NCI-H2171 treated with DMSO at 0.1 percent for 48 hours (cell line): ENCODE measurements around the gene TPM2.

Source experiments
- DNase-seq: peaks from one replicate; lab custom pipeline; 2025; lab: John Stamatoyannopoulos, UW

TPM2 gene

DNA sequence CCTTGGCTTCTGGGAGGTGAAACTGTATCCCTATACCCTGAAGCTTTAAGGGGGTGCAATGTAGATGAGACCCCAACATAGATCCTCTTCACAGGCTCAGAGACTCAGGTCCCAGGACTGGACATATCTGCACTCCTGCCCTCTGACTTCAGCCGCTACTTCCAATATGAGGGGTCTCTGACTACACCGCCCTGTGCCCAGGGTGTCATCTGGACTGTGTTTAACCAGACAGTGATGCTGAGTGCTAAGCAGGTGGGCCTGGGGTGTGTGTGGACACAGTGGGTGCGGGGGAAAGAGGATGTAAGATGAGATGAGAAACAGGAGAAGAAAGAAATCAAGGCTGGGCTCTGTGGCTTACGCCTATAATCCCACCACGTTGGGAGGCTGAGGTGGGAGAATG lies 10.6 kb downstream of the TPM2 start:
- DNase-seq, result no peak

GRCh38 chr9:35675732-35676392 lies 13.9 kb downstream of the TPM2 start:
- DNase-seq, result no peak

- no peak for DNase-seq
These were observed 14.5 kb downstream of the TPM2 start for GRCh38 chr9:35675204-35675603.

GRCh38 chr9:35674025-35674361 lies 15.7 kb downstream of the TPM2 start:
- DNase-seq, result no peak

DNA sequence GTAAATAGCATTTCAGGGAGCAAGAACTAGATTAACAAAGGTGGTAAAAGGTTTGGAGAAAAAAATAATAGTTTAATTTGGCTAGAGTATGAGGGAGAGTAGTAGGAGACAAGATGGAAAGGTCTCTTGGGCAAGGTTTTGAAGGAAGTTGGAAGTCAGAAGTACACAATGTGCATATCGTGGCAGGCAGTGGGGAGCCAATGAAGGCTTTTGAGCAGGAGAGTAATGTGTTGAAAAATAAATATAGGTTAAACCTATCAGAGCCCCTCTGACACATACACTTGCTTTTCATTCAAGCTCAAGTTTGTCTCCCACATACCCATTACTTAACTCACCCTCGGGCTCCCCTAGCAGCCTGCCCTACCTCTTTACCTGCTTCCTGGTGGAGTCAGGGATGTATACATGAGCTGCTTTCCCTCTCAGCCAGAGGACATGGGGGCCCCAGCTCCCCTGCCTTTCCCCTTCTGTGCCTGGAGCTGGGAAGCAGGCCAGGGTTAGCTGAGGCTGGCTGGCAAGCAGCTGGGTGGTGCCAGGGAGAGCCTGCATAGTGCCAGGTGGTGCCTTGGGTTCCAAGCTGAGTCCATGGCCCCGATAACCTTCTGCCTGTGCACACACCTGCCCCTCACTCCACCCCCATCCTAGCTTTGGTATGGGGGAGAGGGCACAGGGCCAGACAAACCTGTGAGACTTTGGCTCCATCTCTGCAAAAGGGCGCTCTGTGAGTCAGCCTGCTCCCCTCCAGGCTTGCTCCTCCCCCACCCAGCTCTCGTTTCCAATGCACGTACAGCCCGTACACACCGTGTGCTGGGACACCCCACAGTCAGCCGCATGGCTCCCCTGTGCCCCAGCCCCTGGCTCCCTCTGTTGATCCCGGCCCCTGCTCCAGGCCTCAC lies 16.3 kb downstream of the TPM2 start, which contains the start of gene CA9:
CA9 (plus strand) TSS at position 797 of the 893 bp plus-strand sequence; CDS start at position 829, 32 bp downstream.
- DNase-seq, result peak; percentile 71

DNA sequence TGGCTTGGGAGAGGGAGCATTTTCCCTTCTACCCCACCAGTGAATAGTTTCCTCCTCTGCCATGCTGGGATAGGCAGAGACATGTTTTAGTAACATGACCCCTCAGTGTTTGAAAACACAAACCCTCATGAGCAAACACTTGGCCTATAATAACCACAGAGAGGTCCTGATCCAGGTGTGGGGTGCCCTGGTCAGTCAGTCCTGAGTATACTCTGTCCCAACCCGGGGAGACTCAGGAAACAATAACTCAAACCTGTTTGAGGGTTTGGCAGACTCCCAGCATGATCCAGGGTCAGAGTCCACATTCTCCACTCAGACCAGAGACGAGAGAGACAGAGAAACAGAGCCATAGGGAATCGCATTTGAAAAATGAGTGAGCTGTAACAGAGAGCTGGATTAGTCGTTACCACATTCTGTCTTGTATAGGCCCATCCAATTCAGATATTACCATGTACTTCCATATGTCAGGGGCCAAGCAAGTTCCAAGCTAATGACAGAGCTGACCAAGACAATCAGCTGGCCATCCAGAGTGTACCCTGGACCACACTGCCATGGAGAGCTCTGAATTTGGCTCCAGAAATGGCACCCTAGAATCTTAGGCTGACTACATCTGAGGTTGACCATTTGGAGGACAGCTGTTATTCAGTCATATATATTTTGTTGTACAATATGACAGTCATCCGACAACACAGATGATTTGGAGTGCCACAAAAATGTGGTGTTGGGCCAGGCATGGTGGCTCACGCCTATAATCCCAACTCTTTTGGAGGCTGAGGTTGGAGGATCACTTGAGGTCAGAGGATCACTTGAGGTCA lies 20.2 kb downstream of the TPM2 start:
- no peak for DNase-seq

DNA sequence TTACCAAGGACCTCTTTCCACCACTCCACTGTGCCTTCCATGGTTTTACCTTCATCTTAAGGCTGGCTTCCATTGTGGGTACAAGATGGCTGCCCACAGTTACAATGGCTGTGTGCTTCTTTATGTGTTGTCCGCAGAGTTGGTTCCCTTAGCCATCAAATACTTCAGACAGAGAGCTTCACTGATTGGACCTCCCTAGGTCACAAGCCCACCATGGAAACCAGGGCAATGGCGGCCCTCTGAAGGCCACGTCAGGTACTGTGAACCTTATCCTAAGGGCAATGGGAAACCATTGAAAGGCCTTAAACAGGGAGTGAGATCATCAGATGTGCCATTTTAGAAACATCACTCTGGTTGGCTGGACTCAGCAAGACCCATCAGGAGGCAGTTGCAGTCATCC lies 21.8 kb downstream of the TPM2 start:
- no peak for DNase-seq

DNA sequence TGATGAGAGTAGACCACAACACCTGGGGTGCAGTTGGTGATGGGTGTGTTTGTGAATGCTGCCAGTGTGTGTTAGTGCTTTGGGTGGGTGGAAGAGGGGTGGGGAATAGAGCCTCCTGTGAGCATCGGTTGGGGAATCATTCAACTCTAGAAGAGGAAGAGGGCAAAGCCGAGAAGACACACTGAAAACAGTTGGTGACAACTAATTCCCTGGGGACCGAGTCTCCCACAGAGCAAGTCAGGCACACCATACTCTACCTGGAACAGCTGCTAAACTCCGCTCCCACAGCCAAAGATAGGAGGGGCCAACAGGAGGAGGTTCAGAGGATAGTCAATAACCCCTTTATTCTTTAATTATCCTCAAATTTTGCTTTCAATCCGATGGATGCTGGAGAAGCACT lies 23.2 kb downstream of the TPM2 start:
- no peak for DNase-seq

GRCh38 chr9:35666045-35666444 lies 23.7 kb downstream of the TPM2 start:
- no peak for DNase-seq

DNA sequence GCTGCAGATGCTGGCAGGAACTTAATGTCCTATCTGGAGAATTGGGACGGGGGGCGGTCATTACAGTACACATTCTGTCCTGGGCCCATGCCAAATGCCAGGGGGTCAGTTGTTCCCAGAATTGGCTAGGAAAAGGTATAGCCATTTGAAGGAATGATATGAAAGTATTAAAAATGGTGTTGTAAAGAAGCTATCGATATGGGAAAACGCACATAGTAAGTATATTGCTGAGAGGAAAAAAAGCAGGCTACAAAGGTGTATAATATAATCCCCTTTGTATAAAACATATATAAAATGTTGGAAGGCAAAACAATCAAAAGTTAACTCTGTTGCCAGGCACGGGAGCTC lies 24.3 kb downstream of the TPM2 start:
- DNase-seq, result no peak

GRCh38 chr9:35664531-35665470 lies 24.9 kb downstream of the TPM2 start, which contains the start of gene ARHGEF39:
TSS of gene ARHGEF39 (minus strand) at chr9:35665195. CDS start at chr9:35665169, 26 bp downstream.
- DNase-seq, result peak; percentile 63

DNA sequence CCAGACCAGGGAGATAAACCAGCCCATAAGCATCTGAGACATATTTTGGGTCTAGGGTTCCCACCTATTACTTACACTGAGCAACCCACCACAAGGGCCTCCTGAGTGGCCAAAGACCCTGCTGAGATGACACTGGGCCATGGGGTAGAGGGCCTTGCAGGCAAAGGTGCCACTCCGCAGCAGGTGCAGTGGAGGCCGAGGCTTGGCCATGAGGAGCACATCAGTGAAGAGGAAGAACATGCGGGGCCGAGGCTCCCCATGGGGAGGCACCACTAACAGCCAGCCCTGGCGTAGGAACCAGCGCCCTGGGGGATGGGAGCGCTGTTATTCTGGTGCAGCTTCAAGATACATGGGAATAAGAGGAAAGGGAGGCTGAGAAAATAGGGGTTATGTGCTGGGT lies 27.3 kb downstream of the TPM2 start:
- no peak for DNase-seq

GRCh38 chr9:35661756-35662350 lies 27.9 kb downstream of the TPM2 start:
- DNase-seq, result no peak

DNA sequence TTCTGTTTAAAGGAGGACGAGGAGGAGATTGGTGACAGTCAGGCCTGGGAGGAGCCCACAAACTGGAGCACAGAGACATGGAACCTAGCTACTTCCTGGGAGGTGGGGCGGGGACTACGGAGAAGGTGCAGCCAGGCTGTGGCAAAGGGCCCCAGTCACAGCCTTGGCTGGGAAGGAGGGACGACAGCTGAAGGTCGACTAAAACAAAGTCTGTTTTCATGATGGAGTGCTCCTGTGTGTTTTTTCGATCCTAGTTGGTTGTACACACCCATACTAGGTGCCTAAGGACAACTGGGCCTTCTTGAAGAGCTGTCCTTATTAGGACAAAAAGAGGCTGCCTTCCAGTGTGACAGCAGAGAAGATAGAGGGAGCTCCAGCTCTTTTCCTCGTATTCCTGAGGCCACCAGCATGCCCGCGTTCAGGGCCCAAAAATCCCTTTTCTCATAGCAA lies 28.7 kb downstream of the TPM2 start:
- DNase-seq, result no peak

- peak; percentile 20 for DNase-seq
These were observed 30.4 kb downstream of the TPM2 start for GRCh38 chr9:35659340-35659739.

DNA sequence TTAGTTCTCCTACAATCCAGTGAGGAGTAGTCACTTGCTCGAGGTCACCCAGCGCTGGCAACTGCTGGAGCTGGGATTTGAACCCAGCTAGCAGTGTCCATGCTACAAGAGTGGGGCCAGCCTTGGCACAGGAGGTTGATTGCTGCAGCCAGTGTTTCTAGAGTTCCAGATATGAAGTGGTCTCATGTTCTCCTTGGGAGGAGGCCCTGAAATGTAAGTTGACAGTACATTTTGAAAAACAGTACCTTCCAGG lies 30.8 kb downstream of the TPM2 start:
- no peak for DNase-seq

DNA sequence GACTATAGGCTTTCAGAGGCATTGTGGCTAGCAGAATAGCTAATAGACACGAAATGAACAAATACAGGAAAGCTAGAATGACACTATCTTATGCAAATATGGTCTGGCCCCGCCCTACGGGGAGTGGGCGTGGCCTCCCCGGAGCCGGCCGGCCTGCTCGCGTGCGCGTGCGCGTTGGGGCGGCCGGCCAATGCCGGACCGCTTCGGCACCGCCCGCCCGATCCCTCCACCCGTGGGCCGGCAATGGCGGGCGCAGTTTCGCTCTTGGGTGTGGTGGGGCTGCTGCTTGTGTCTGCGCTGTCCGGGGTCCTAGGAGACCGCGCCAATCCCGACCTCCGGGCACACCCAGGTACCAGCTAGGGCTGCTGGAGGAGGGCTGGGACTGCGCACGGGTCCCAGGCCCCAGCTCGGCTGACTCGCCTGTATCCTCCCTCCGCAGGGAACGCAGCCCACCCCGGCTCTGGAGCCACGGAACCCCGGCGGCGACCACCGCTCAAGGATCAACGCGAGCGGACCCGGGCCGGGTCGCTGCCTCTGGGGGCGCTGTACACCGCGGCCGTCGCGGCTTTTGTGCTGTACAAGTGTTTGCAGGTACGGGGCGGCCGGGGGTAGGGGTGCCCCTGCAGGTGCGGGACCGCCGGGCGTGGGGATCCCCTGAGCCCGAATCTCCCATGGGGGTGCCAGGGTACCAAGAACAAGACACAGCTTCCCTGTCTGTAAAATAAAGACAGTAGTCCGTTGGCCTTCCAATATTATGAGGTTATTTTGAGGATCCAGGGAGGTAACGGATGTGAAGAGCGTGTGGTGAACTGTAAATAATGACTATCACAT lies 31.4 kb downstream of the TPM2 start, which contains the start of gene CCDC107:
CCDC107 (plus strand) TSS at position 156 of the 831 bp plus-strand sequence; CDS start at position 244, 88 bp downstream.
- DNase-seq, result peak; percentile 74

- DNase-seq, result peak; percentile 91
These were observed 32.1 kb downstream of the TPM2 start, which contains the start of gene RMRP for GRCh38 chr9:35657546-35658136. TSS of gene RMRP (minus strand) at chr9:35658019.

GRCh38 chr9:35656831-35657545 lies 32.7 kb downstream of the TPM2 start:
- DNase-seq, result peak; percentile 38
